A549 (cell line): Measurements from ENCODE around the gene GALNTL6. TPM values are rescaled to one million over a fixed set of nuclear protein-coding genes. Genes with fewer than 3 reads are reported as not detected.

Experiments
- ATAC-seq, 2 experiments: fragments of 200-7000 bp in 1 of 2; fragments of >200 bp in 1 of 2; cut with Nextera tagmentation in 1 of 2; cut with Tn5 transposase in 1 of 2; 3 replicates each; pipeline versions ENCODE4 v1.8.0 to v1.9.1; 2018 to 2020; ENCODE audit warnings: mild to moderate bottlenecking in 1 of 2, moderate library complexity in 1 of 2
- CTCF ChIA-PET: fragments of 300-600 bp; sonication (Branson Sonifier 250); formaldehyde crosslinking; extraction: SDS; loops from one replicate; lab custom pipeline; 2021; ENCODE audit warnings: antibody characterized with exemption, inconsistent platforms; lab: Yijun Ruan, JAX
- POLR2A ChIA-PET: fragments of 350-600 bp; formaldehyde crosslinking; extraction: SDS; loops from one replicate; lab custom pipeline; 2021; ENCODE audit warnings: antibody characterized with exemption, inconsistent platforms; lab: Yijun Ruan, JAX
- DNase-seq, 2 experiments: peaks; one replicate each; pipeline versions ENCODE4 v3.0.0 to v3.0.0-alpha.2; 2011 to 2016; ENCODE audit warnings: low read depth in 1 of 2, low spot score in 1 of 2
- FAIRE-seq: peaks from 2 replicates; lab custom pipeline; 2011; peaks lifted over from hg19 to GRCh38; lab: Jason Lieb, UNC
- H3K27ac ChIP-seq, 2 experiments: fragments of >200 bp; sonication (Bioruptor Twin); formaldehyde crosslinking; 3 replicates each; pipeline ENCODE4 v1.5.1; 2016 to 2017
- H3K4me1 ChIP-seq: fragments of >200 bp; sonication (Bioruptor Twin); formaldehyde crosslinking; 3 replicates; pipeline ENCODE4 v1.6.1; 2016
- H3K4me2 ChIP-seq: fragments of >200 bp; sonication (Bioruptor Twin); formaldehyde crosslinking; 3 replicates; pipeline ENCODE4 v1.6.1; 2016
- H3K4me3 ChIP-seq: fragments of >200 bp; sonication (Bioruptor Twin); formaldehyde crosslinking; 3 replicates; pipeline ENCODE4 v1.5.1; 2016
- H3K9me3 ChIP-seq: fragments of >200 bp; sonication (Bioruptor Twin); formaldehyde crosslinking; 3 replicates; pipeline ENCODE4 v1.6.1; 2016
- ATOH8 ChIP-seq: fragments of 250-450 bp; sonication (Bioruptor Pico); IDR thresholded peaks from 2 replicates; pipeline ENCODE4 v1.5.0; 2020; ENCODE audit warnings: low read depth, mild to moderate bottlenecking, moderate library complexity
- CBX2 ChIP-seq: fragments of 200-600 bp; sonication (generic); IDR thresholded peaks from 2 replicates; pipeline ENCODE4 v1.6.1; 2016; ENCODE audit warnings: low read depth, mild to moderate bottlenecking, borderline replicate concordance
- CEBPB ChIP-seq, 2 experiments: fragments of >200 bp in 1 of 2; sonication (Bioruptor Twin) in 1 of 2; formaldehyde crosslinking in 1 of 2; IDR thresholded peaks; 2 replicates each; pipeline ENCODE4 v1.6.1; 2012 to 2016
- EHMT2 ChIP-seq: fragments of 200-600 bp; sonication (generic); IDR thresholded peaks from 2 replicates; pipeline ENCODE4 v1.6.1; 2016; ENCODE audit warnings: antibody characterized with exemption, low read depth, mild to moderate bottlenecking, moderate library complexity
- GATA3 ChIP-seq: IDR thresholded peaks from 2 replicates; pipeline ENCODE4 v1.6.1; 2012; ENCODE audit warnings: borderline replicate concordance
- HDAC2 ChIP-seq: fragments of 200-600 bp; sonication (generic); IDR thresholded peaks from 2 replicates; pipeline ENCODE4 v1.6.1; 2016
- HMGXB4 ChIP-seq: fragments of 250-450 bp; sonication (Bioruptor Pico); IDR thresholded peaks from 2 replicates; pipeline ENCODE4 v1.5.0; 2021; ENCODE audit warnings: mild to moderate bottlenecking, moderate library complexity, borderline replicate concordance
- HOXB5 ChIP-seq: fragments of 250-450 bp; sonication (Bioruptor Pico); IDR thresholded peaks from 2 replicates; pipeline ENCODE4 v1.5.0; 2020; ENCODE audit warnings: mild to moderate bottlenecking, moderate library complexity
- JUNB ChIP-seq: fragments of >200 bp; sonication (Bioruptor Twin); formaldehyde crosslinking; IDR thresholded peaks from 2 replicates; pipeline ENCODE4 v1.6.1; 2016
- KDM1A ChIP-seq: fragments of 200-600 bp; sonication (generic); IDR thresholded peaks from 2 replicates; pipeline ENCODE4 v1.6.1; 2016; ENCODE audit warnings: low read depth, mild to moderate bottlenecking
- MAFK ChIP-seq: fragments of 450-650 bp; IDR thresholded peaks from 2 replicates; pipeline ENCODE4 v1.6.1; 2014; ENCODE audit not compliant: partially characterized antibody
- MYC ChIP-seq: IDR thresholded peaks from 2 replicates; pipeline ENCODE4 v1.6.1; 2012; ENCODE audit warnings: mild to moderate bottlenecking, inconsistent platforms, low read length, improper control_type of control experiment, borderline replicate concordance
- NPAS2 ChIP-seq: fragments of 250-450 bp; sonication (Bioruptor Pico); IDR thresholded peaks from 2 replicates; pipeline ENCODE4 v1.8.0; 2022; ENCODE audit warnings: mild to moderate bottlenecking, moderate library complexity, borderline replicate concordance
- NR3C1 ChIP-seq: fragments of >200 bp; sonication (Bioruptor Twin); formaldehyde crosslinking; IDR thresholded peaks from 3 replicates; pipeline ENCODE4 v1.6.1; 2017
- PBX3 ChIP-seq: IDR thresholded peaks from 2 replicates; pipeline ENCODE4 v1.6.1; 2012
- POLR2AphosphoS2 ChIP-seq: conservative IDR thresholded peaks from 2 replicates; pipeline ENCODE4 v1.6.1; 2012; ENCODE audit warnings: low read length, improper control_type of control experiment, inconsistent platforms
- RARB ChIP-seq: fragments of 250-450 bp; sonication (Bioruptor Pico); IDR thresholded peaks from 2 replicates; pipeline ENCODE4 v1.8.0; 2021; ENCODE audit warnings: mild to moderate bottlenecking, moderate library complexity
- RFX5 ChIP-seq: fragments of 450-650 bp; IDR thresholded peaks from 2 replicates; pipeline ENCODE4 v1.7.1; 2014; ENCODE audit warnings: antibody characterized with exemption, mild to moderate bottlenecking, moderate library complexity
- TFCP2L1 ChIP-seq: fragments of 250-450 bp; sonication (Bioruptor Pico); IDR thresholded peaks from 2 replicates; pipeline ENCODE4 v1.5.0; 2021; ENCODE audit warnings: mild to moderate bottlenecking
- USF2 ChIP-seq: fragments of 450-650 bp; IDR thresholded peaks from 2 replicates; pipeline ENCODE4 v1.6.1; 2014; ENCODE audit warnings: antibody characterized with exemption
- WGBS: methylation state at CpG from one replicate; pipeline ENCODE4 v1.1.6; 2017; ENCODE audit errors: missing lambda C conversion rate; 5-methylcytosine and 5-hydroxymethylcytosine counted together
- polyA plus RNA-seq, 4 experiments: library from polyadenylated mRNA; depleted of rRNA in 3 of 4; stranded (reverse); fragments of >200 nt; fragmentation: RNase III in 1 of 4; extraction: RNeasy Plus Mini Kit Qiagen cat#74134 plus additional on column Dnase treatment in 1 of 4; gene quantifications; 2 replicates in 3 of 4; 3 replicates in 1 of 4; pipeline ENCODE4 v1.2.3, GENCODE V29; 2011 to 2017

The GALNTL6 gene
- polyA plus RNA-seq, 2 of the 4 experiments (the other 2 are of a cell fraction), result 0.06 to 0.49 TPM

- ChIA-PET POLR2A (no interaction called here), CTCF (no interaction called here)
- whole genome bisulfite sequencing, result 81% methylated on average over 1 of the region's 1 CpG
- DNase-seq (no peak), ATAC-seq (no peak), FAIRE-seq (no peak)
- H3K27ac ChIP-seq, result no peak overlapping the region
- H3K4me3 ChIP-seq, result no peak overlapping the region
- no peaks in the 10 kb centered on the region for H3K4me1 ChIP-seq
- H3K4me2 ChIP-seq, result no peak overlapping the region
- TF ChIP-seq ATOH8 (no peak), TFCP2L1 (CRISPR knock-in tag) (no peak)
- TF ChIP-seq, all 56 proteins: peak for 0
- H3K9me3 ChIP-seq, result no peaks in the 10 kb centered on the region
These were observed 542.8 kb downstream of the GALNTL6 start for GRCh38 chr4:172356016-172356415.

- Histone ChIP-seq H3K27ac (no peak overlapping the region), H3K4me3 (no peak overlapping the region), H3K4me2 (no peak overlapping the region)
- WGBS, result 83% methylated on average over 3 of the region's 3 CpGs
- no peak for ATAC-seq
- TF ChIP-seq KDM1A (no peak), MYC (no peak), USF2 (no peak), TFCP2L1 (CRISPR knock-in tag) (no peak), PBX3 (no peak), CEBPB (IDR thresholded peaks at IDR 0.05) (no peak), NPAS2 (no peak), HMGXB4 (CRISPR knock-in tag) (no peak), MAFK (no peak), RFX5 (no peak)
- TF ChIP-seq, all 56 proteins: peak for 0
- Histone ChIP-seq H3K9me3 (no peaks in the 10 kb centered on the region), H3K4me1 (no peaks in the 10 kb centered on the region)
- CTCF ChIA-PET, result no interaction called here
- POLR2A ChIA-PET, result no interaction called here
- DNase-seq (no peak), FAIRE-seq (no peak)
These were observed 543.9 kb downstream of the GALNTL6 start for GRCh38 chr4:172357006-172357540.

GRCh38 chr4:172362569-172362968 lies 549.4 kb downstream of the GALNTL6 start:
- H3K4me1 ChIP-seq, result no peaks in the 10 kb centered on the region
- ChIA-PET POLR2A (no interaction called here), CTCF (no interaction called here)

More at GRCh38 chr4:172362569-172362968, 549.4 kb downstream of the GALNTL6 start:
- H3K27ac ChIP-seq, result no peak overlapping the region
- no peak for DNase-seq
- H3K9me3 ChIP-seq, result no peaks in the 10 kb centered on the region
- TF ChIP-seq GATA3 (no peak), CBX2 (no peak), JUNB (no peak), NPAS2 (no peak), POLR2AphosphoS2 (no peak), NR3C1 (no peak), USF2 (no peak), RARB (CRISPR knock-in tag) (no peak), HDAC2 (no peak), HOXB5 (CRISPR knock-in tag) (no peak), EHMT2 (no peak)
- no peak for FAIRE-seq
- H3K4me3 ChIP-seq, result no peak overlapping the region
- no peak for ATAC-seq
- WGBS, result 69% methylated on average over 1 of the region's 1 CpG
- H3K4me2 ChIP-seq, result no peak overlapping the region
